Measurements from ENCODE around the gene CTXND1.

CTXND1 gene

GRCh38 chr15:80186066-80186465, 65.9 kb downstream of the CTXND1 start:
- no peak overlapping the region for H3K27ac ChIP-seq
- peaks cover 38% of the 10 kb centered on the region for H3K36me3 ChIP-seq
- no peaks in the 10 kb centered on the region for H3K27me3 ChIP-seq
- no peaks in the 10 kb centered on the region for H3K4me1 ChIP-seq (ENCODE audit: control insufficient read depth in 1 of 2, insufficient read depth in 1 of 2, low read depth in 1 of 2, low read length in 1 of 2)
- TF ChIP-seq, protein P1, sequence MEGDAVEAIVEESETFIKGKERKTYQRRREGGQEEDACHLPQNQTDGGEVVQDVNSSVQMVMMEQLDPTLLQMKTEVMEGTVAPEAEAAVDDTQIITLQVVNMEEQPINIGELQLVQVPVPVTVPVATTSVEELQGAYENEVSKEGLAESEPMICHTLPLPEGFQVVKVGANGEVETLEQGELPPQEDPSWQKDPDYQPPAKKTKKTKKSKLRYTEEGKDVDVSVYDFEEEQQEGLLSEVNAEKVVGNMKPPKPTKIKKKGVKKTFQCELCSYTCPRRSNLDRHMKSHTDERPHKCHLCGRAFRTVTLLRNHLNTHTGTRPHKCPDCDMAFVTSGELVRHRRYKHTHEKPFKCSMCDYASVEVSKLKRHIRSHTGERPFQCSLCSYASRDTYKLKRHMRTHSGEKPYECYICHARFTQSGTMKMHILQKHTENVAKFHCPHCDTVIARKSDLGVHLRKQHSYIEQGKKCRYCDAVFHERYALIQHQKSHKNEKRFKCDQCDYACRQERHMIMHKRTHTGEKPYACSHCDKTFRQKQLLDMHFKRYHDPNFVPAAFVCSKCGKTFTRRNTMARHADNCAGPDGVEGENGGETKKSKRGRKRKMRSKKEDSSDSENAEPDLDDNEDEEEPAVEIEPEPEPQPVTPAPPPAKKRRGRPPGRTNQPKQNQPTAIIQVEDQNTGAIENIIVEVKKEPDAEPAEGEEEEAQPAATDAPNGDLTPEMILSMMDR (IDR thresholded peaks at IDR 0.05) = no peak
- H3K4me3 ChIP-seq (ENCODE audit: low read depth in 1 of 2, low read length in 1 of 2) = no peak overlapping the region
- H3K9me3 ChIP-seq = no peaks in the 10 kb centered on the region

GRCh38 chr15:80185152-80185551, 66.9 kb downstream of the CTXND1 start:
- TF ChIP-seq, protein P1 (IDR thresholded peaks at IDR 0.05) = no peak
- no peak overlapping the region for H3K27ac ChIP-seq
- H3K36me3 ChIP-seq = peaks cover 47% of the 10 kb centered on the region
- H3K4me3 ChIP-seq (ENCODE audit: low read depth in 1 of 2, low read length in 1 of 2) = no peak overlapping the region
- H3K4me1 ChIP-seq (ENCODE audit: control insufficient read depth in 1 of 2, insufficient read depth in 1 of 2, low read depth in 1 of 2, low read length in 1 of 2) = no peaks in the 10 kb centered on the region
- H3K9me3 ChIP-seq = no peaks in the 10 kb centered on the region
- H3K27me3 ChIP-seq = no peaks in the 10 kb centered on the region

- Histone ChIP-seq H3K4me1 (ENCODE audit: control insufficient read depth in 1 of 2, insufficient read depth in 1 of 2, low read depth in 1 of 2, low read length in 1 of 2) (no peaks in the 10 kb centered on the region), H3K27me3 (no peaks in the 10 kb centered on the region), H3K9me3 (no peaks in the 10 kb centered on the region), H3K27ac (no peak overlapping the region), H3K4me3 (ENCODE audit: low read depth in 1 of 2, low read length in 1 of 2) (no peak overlapping the region), H3K36me3 (peaks cover 53% of the 10 kb centered on the region)
- TF ChIP-seq, protein P1 (IDR thresholded peaks at IDR 0.05) = no peak
Measured at GRCh38 chr15:80184554-80184953, 67.5 kb downstream of the CTXND1 start.

- peaks cover 54% of the 10 kb centered on the region for H3K36me3 ChIP-seq
- H3K4me1 ChIP-seq (ENCODE audit: control insufficient read depth in 1 of 2, insufficient read depth in 1 of 2, low read depth in 1 of 2, low read length in 1 of 2) = no peaks in the 10 kb centered on the region
- TF ChIP-seq, protein P1 (IDR thresholded peaks at IDR 0.05) = no peak
Measured at GRCh38 chr15:80183886-80184285, 68.1 kb downstream of the CTXND1 start.

GRCh38 chr15:80183306-80183705, 68.7 kb downstream of the CTXND1 start:
- H3K36me3 ChIP-seq = peaks cover 54% of the 10 kb centered on the region
- H3K27me3 ChIP-seq = no peaks in the 10 kb centered on the region
- no peaks in the 10 kb centered on the region for H3K9me3 ChIP-seq
- TF ChIP-seq, protein P1 (IDR thresholded peaks at IDR 0.05) = no peak
- no peak overlapping the region for H3K27ac ChIP-seq
- H3K4me1 ChIP-seq (ENCODE audit: control insufficient read depth in 1 of 2, insufficient read depth in 1 of 2, low read depth in 1 of 2, low read length in 1 of 2) = no peaks in the 10 kb centered on the region
- no peak overlapping the region for H3K4me3 ChIP-seq (ENCODE audit: low read depth in 1 of 2, low read length in 1 of 2)

More at GRCh38 chr15:80183886-80184285, 68.1 kb downstream of the CTXND1 start:
- H3K9me3 ChIP-seq = no peaks in the 10 kb centered on the region
- H3K27me3 ChIP-seq = no peaks in the 10 kb centered on the region
- no peak overlapping the region for H3K27ac ChIP-seq
- H3K4me3 ChIP-seq (ENCODE audit: low read depth in 1 of 2, low read length in 1 of 2) = no peak overlapping the region
